Loucy (cell line): ENCODE data around the gene KPNA4.

Experiments
- H2AFZ ChIP-seq: fragments of 200-600 bp; sonication (generic); 2 replicates; pipeline ENCODE4 v1.6.0; 2016; ENCODE audit warnings: antibody characterized with exemption, mild to moderate bottlenecking, low read length, moderate library complexity
- H3F3A ChIP-seq: fragments of 200-600 bp; 2 replicates; pipeline ENCODE4 v1.6.0; 2016; ENCODE audit warnings: antibody characterized with exemption, low read depth, mild to moderate bottlenecking
- H3K27me3 ChIP-seq: fragments of 200-600 bp; sonication (generic); 2 replicates; pipeline ENCODE4 v1.6.1; 2014; ENCODE audit warnings: low read length, mild to moderate bottlenecking; ENCODE audit not compliant: insufficient read depth, poor library complexity, severe bottlenecking
- H3K36me3 ChIP-seq: fragments of 200-600 bp; sonication (generic); 2 replicates; pipeline ENCODE4 v1.6.1; 2016; ENCODE audit warnings: low read length; ENCODE audit not compliant: insufficient read depth
- H3K4me1 ChIP-seq: fragments of 200-600 bp; sonication (generic); 2 replicates; pipeline ENCODE4 v1.5.1; 2014; ENCODE audit warnings: low read length, mild to moderate bottlenecking; ENCODE audit not compliant: insufficient read depth, poor library complexity, severe bottlenecking
- H3K4me2 ChIP-seq: fragments of 200-600 bp; sonication (generic); 2 replicates; pipeline ENCODE4 v1.6.0; 2014; ENCODE audit warnings: antibody characterized with exemption, low read length, low read depth, mild to moderate bottlenecking; ENCODE audit not compliant: poor library complexity, severe bottlenecking
- H3K4me3 ChIP-seq: fragments of 200-600 bp; sonication (generic); 2 replicates; pipeline ENCODE4 v1.5.1; 2014; ENCODE audit warnings: low read length, mild to moderate bottlenecking, mixed read lengths; ENCODE audit not compliant: poor library complexity, severe bottlenecking
- H3K79me2 ChIP-seq: fragments of 200-600 bp; sonication (generic); 2 replicates; pipeline ENCODE4 v1.6.1; 2014; ENCODE audit warnings: low read length; ENCODE audit not compliant: insufficient read depth
- H3K9ac ChIP-seq: fragments of 200-600 bp; sonication (generic); 2 replicates; pipeline ENCODE4 v1.6.0; 2014; ENCODE audit warnings: mild to moderate bottlenecking, low read depth, low read length, moderate library complexity; ENCODE audit not compliant: poor library complexity, severe bottlenecking
- H3K9me2 ChIP-seq: fragments of 200-600 bp; sonication (generic); replicated peaks from 2 replicates; pipeline ENCODE4 v1.6.1; 2016; ENCODE audit warnings: low read depth, low read length, mixed read lengths
- H3K9me3 ChIP-seq: fragments of 200-600 bp; sonication (generic); 2 replicates; pipeline ENCODE4 v1.6.1; 2014; ENCODE audit warnings: mild to moderate bottlenecking, antibody characterized with exemption, low read length, low read depth; ENCODE audit not compliant: insufficient read depth
- H4K20me1 ChIP-seq: fragments of 200-600 bp; sonication (generic); 2 replicates; pipeline ENCODE4 v1.6.0; 2014; ENCODE audit warnings: antibody characterized with exemption, low read length, mild to moderate bottlenecking; ENCODE audit not compliant: insufficient read depth, poor library complexity, severe bottlenecking
- CTCF ChIP-seq: fragments of 200-600 bp; sonication (generic); conservative IDR thresholded peaks from 2 replicates; pipeline ENCODE4 v1.5.1; 2014; ENCODE audit warnings: mild to moderate bottlenecking, antibody characterized with exemption, low read length
- EZH2phosphoT487 ChIP-seq: fragments of 200-600 bp; IDR thresholded peaks from 2 replicates; pipeline ENCODE4 v1.6.1; 2018; ENCODE audit warnings: antibody characterized with exemption, mild to moderate bottlenecking, moderate library complexity, borderline replicate concordance

Gene KPNA4

GRCh38 chr3:160459450-160459970 is 105.9 kb downstream of the KPNA4 start:
- Histone ChIP-seq H3K9me3 (no peaks in the 10 kb centered on the region), H3K36me3 (no peaks in the 10 kb centered on the region), H3F3A (no peaks in the 10 kb centered on the region), H2AFZ (no peak overlapping the region), H3K27me3 (no peaks in the 10 kb centered on the region), H3K9ac (no peak overlapping the region), H4K20me1 (no peaks in the 10 kb centered on the region), H3K9me2 (no peaks in the 10 kb centered on the region), H3K4me3 (no peak overlapping the region), H3K79me2 (no peaks in the 10 kb centered on the region), H3K4me2 (no peak overlapping the region), H3K4me1 (no peaks in the 10 kb centered on the region)
- no peak for TF ChIP-seq CTCF
- TF ChIP-seq EZH2phosphoT487 = no peak

GRCh38 chr3:160458151-160458550 is 107.2 kb downstream of the KPNA4 start:
- Histone ChIP-seq H3K4me2 (no peak overlapping the region), H3K79me2 (no peaks in the 10 kb centered on the region), H2AFZ (no peak overlapping the region), H3K36me3 (no peaks in the 10 kb centered on the region), H3K9ac (no peak overlapping the region), H3F3A (no peaks in the 10 kb centered on the region), H3K4me3 (no peak overlapping the region), H3K27me3 (no peaks in the 10 kb centered on the region), H3K4me1 (no peaks in the 10 kb centered on the region), H4K20me1 (no peaks in the 10 kb centered on the region), H3K9me3 (no peaks in the 10 kb centered on the region), H3K9me2 (no peaks in the 10 kb centered on the region)
- TF ChIP-seq CTCF = no peak
- no peak for TF ChIP-seq EZH2phosphoT487

- Histone ChIP-seq H3K4me3 (no peak overlapping the region), H3K79me2 (no peaks in the 10 kb centered on the region), H3K27me3 (no peaks in the 10 kb centered on the region), H4K20me1 (no peaks in the 10 kb centered on the region), H3K36me3 (no peaks in the 10 kb centered on the region), H3K9ac (no peak overlapping the region), H2AFZ (no peak overlapping the region), H3F3A (no peaks in the 10 kb centered on the region), H3K9me2 (no peaks in the 10 kb centered on the region), H3K4me2 (no peak overlapping the region), H3K4me1 (no peaks in the 10 kb centered on the region), H3K9me3 (no peaks in the 10 kb centered on the region)
- TF ChIP-seq EZH2phosphoT487 = no peak
- no peak for TF ChIP-seq CTCF
Measured at GRCh38 chr3:160455846-160456245, 109.5 kb downstream of the KPNA4 start.
